ENCODE results near the gene CAMTA1. TPM values are rescaled to one million over a fixed set of nuclear protein-coding genes. Genes with fewer than 3 reads are reported as not detected.

Gene CAMTA1
- polyA plus RNA-seq, 1 donor (not counting 4 experiments of a cell fraction or from before 2014, with no cell fraction given) = 51.4 TPM

DNA sequence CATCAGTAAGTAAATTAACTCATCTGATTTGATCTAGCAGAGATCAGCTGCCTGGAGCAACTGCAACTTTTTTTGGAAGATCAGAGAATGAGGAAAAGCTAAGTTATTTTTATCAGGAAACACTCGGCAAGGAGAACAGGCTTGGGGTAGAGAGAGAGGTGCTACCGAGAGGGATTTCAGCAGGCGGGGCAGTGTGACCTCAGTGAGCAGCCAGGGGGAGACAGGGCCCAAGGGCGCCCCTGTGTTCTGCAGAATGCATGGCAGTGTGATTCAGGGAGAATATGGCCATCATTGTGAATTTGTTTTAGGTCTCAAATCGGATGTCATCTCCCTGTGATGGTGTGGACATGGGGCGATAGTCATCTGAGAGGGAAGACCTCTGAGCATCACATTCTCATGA, 501.8 kb downstream of the CAMTA1 start:
- no peak overlapping the region for H3K9ac ChIP-seq (ENCODE audit: control insufficient read depth, extremely low read depth, insufficient read depth, low read length)
- no peak overlapping the region for H2AFZ ChIP-seq (ENCODE audit: control insufficient read depth, low read length)
- no peaks in the 10 kb centered on the region for H3K36me3 ChIP-seq (ENCODE audit: control insufficient read depth in 2 of 2, extremely low read depth in 1 of 2, insufficient read depth in 2 of 2, low read length in 2 of 2)
- H3K4me3 ChIP-seq (ENCODE audit: control insufficient read depth in 2 of 3, extremely low read depth in 1 of 3, insufficient read depth in 2 of 3, low read depth in 1 of 3, low read length in 3 of 3) = no peak overlapping the region
- DNase-seq (ENCODE audit: low read depth, low spot score) (no peak), FAIRE-seq (no peak)
- no peaks in the 10 kb centered on the region for H3K9me3 ChIP-seq (ENCODE audit: control insufficient read depth, low read depth, low read length)
- no peaks in the 10 kb centered on the region for H4K20me1 ChIP-seq (ENCODE audit: control insufficient read depth, extremely low read depth, insufficient read depth, low read length)
- H3K4me1 ChIP-seq (ENCODE audit: control insufficient read depth, extremely low read depth, insufficient read depth, low read length) = peaks cover 16% of the 10 kb centered on the region
- no peaks in the 10 kb centered on the region for H3K79me2 ChIP-seq (ENCODE audit: control insufficient read depth, insufficient read depth, low read length)
- no peak overlapping the region for H3K4me2 ChIP-seq (ENCODE audit: control insufficient read depth, extremely low read depth, insufficient read depth, low read depth, low read length)
- dilution Hi-C loops (cut with MboI; ENCODE audit: extremely low pct_ligation_motif_present, low sequenced_read_pairs) = no loop called here
- TF ChIP-seq EZH2 (IDR thresholded peaks at IDR 0.05; ENCODE audit: low read length) = no peak
- TF ChIP-seq, protein P1, sequence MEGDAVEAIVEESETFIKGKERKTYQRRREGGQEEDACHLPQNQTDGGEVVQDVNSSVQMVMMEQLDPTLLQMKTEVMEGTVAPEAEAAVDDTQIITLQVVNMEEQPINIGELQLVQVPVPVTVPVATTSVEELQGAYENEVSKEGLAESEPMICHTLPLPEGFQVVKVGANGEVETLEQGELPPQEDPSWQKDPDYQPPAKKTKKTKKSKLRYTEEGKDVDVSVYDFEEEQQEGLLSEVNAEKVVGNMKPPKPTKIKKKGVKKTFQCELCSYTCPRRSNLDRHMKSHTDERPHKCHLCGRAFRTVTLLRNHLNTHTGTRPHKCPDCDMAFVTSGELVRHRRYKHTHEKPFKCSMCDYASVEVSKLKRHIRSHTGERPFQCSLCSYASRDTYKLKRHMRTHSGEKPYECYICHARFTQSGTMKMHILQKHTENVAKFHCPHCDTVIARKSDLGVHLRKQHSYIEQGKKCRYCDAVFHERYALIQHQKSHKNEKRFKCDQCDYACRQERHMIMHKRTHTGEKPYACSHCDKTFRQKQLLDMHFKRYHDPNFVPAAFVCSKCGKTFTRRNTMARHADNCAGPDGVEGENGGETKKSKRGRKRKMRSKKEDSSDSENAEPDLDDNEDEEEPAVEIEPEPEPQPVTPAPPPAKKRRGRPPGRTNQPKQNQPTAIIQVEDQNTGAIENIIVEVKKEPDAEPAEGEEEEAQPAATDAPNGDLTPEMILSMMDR (optimal IDR thresholded peaks at IDR 0.05 in 1 of 3, IDR thresholded peaks at IDR 0.05 in 1 of 3, conservative IDR thresholded peaks at IDR 0.05 in 1 of 3; ENCODE audit: extremely low read depth in 1 of 3, insufficient read depth in 2 of 3, low read length in 3 of 3) = no peak
- no peaks in the 10 kb centered on the region for H3K27me3 ChIP-seq (ENCODE audit: control insufficient read depth, extremely low read depth, insufficient read depth, low read length)
- no peaks in the 10 kb centered on the region for H3K9me1 ChIP-seq (ENCODE audit: control insufficient read depth, extremely low read depth, insufficient read depth, low read length)
- no peak overlapping the region for H3K27ac ChIP-seq (ENCODE audit: control insufficient read depth, insufficient read depth, low read length)

DNA sequence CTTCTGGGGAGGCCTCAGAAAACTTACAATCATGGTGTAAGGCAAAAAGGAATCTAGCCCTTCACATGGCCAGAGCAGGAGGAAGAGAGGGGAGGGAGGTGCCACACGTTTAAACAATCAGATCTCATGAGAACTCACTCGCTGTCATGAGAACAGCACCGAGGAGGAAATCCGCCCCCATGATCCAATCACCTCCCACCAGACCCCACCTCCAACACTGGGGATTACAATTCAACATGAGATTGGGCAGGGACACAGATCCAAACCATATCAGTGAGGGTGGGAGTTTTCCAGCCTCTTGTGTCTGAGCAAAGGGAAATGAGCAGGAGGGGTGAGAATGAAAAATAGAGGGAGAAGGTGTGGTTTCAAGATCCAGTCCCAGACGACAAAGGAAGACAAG, 503.7 kb downstream of the CAMTA1 start:
- Histone ChIP-seq H3K79me2 (ENCODE audit: control insufficient read depth, insufficient read depth, low read length) (no peaks in the 10 kb centered on the region), H3K4me2 (ENCODE audit: control insufficient read depth, extremely low read depth, insufficient read depth, low read depth, low read length) (no peak overlapping the region), H3K27ac (ENCODE audit: control insufficient read depth, insufficient read depth, low read length) (no peak overlapping the region), H3K27me3 (ENCODE audit: control insufficient read depth, extremely low read depth, insufficient read depth, low read length) (peaks cover 6% of the 10 kb centered on the region), H3K4me1 (ENCODE audit: control insufficient read depth, extremely low read depth, insufficient read depth, low read length) (peaks cover 16% of the 10 kb centered on the region), H3K9me3 (ENCODE audit: control insufficient read depth, low read depth, low read length) (no peaks in the 10 kb centered on the region), H2AFZ (ENCODE audit: control insufficient read depth, low read length) (no peak overlapping the region), H3K9ac (ENCODE audit: control insufficient read depth, extremely low read depth, insufficient read depth, low read length) (no peak overlapping the region), H4K20me1 (ENCODE audit: control insufficient read depth, extremely low read depth, insufficient read depth, low read length) (no peaks in the 10 kb centered on the region), H3K9me1 (ENCODE audit: control insufficient read depth, extremely low read depth, insufficient read depth, low read length) (no peaks in the 10 kb centered on the region), H3K4me3 (ENCODE audit: control insufficient read depth in 2 of 3, extremely low read depth in 1 of 3, insufficient read depth in 2 of 3, low read depth in 1 of 3, low read length in 3 of 3) (no peak overlapping the region), H3K36me3 (ENCODE audit: control insufficient read depth in 2 of 2, extremely low read depth in 1 of 2, insufficient read depth in 2 of 2, low read length in 2 of 2) (no peaks in the 10 kb centered on the region)
- TF ChIP-seq EZH2 (IDR thresholded peaks at IDR 0.05; ENCODE audit: low read length) = no peak
- TF ChIP-seq, protein P1 (optimal IDR thresholded peaks at IDR 0.05 in 1 of 3, IDR thresholded peaks at IDR 0.05 in 1 of 3, conservative IDR thresholded peaks at IDR 0.05 in 1 of 3; ENCODE audit: extremely low read depth in 1 of 3, insufficient read depth in 2 of 3, low read length in 3 of 3) = no peak
- FAIRE-seq = no peak
- dilution Hi-C loops (cut with MboI; ENCODE audit: extremely low pct_ligation_motif_present, low sequenced_read_pairs) = no loop called here
- no peak for DNase-seq (ENCODE audit: low read depth, low spot score)

Data from keratinocyte (primary cell).